SK-N-MC (cell line): Measurements from ENCODE around the gene MAGEA4.

Experiments
- EZH2 ChIP-seq: fragments of 200-600 bp; sonication (generic); IDR thresholded peaks from one replicate; pipeline ENCODE4 v1.6.1; 2017; ENCODE audit warnings: antibody characterized with exemption
- POLR2AphosphoS5 ChIP-seq: IDR thresholded peaks from 2 replicates; pipeline ENCODE4 v1.6.1; 2012; ENCODE audit warnings: mild to moderate bottlenecking, low read depth, low read length, borderline replicate concordance

- TF ChIP-seq EZH2 (no peak), POLR2AphosphoS5 (no peak)
Observed at GRCh38 chrX:151920101-151920500, 7.4 kb downstream of the MAGEA4 start.
